Small intestine (tissue), 7 donors: ENCODE results near the gene DISC1. TPM values are rescaled to one million over a fixed set of nuclear protein-coding genes. Genes with fewer than 3 reads are reported as not detected.

Experiments
- DNase-seq, 2 donors: peaks; one replicate each; pipeline versions ENCODE4 v3.0.0 to v3.0.0-alpha.2; 2013
- FAIRE-seq: peaks from 2 replicates; lab custom pipeline; 2012; peaks lifted over from hg19 to GRCh38; lab: Jason Lieb, UNC
- H3K27ac ChIP-seq, 3 donors: one replicate each; pipeline ENCODE4 v1.5.1; 2013; ENCODE audit warnings: low read length in 2 of 3, mild to moderate bottlenecking in 2 of 3, control low read depth in 1 of 3, inconsistent platforms in 1 of 3, low read depth in 1 of 3, moderate library complexity in 1 of 3
- H3K27me3 ChIP-seq, 3 donors: one replicate each; pipeline ENCODE4 v1.6.1; 2013; ENCODE audit warnings: low read length in 3 of 3, inconsistent platforms in 1 of 3; ENCODE audit not compliant: control insufficient read depth in 3 of 3, insufficient read depth in 3 of 3
- H3K36me3 ChIP-seq, 3 donors: one replicate each; pipeline ENCODE4 v1.6.1; 2013; ENCODE audit warnings: low read length in 3 of 3, inconsistent platforms in 1 of 3, low read depth in 1 of 3, mild to moderate bottlenecking in 1 of 3, moderate library complexity in 1 of 3; ENCODE audit not compliant: control insufficient read depth in 3 of 3, insufficient read depth in 2 of 3
- H3K4me1 ChIP-seq, 3 donors: one replicate each; pipeline ENCODE4 v1.6.1; 2013; ENCODE audit warnings: low read length in 2 of 3, inconsistent platforms in 1 of 3, low read depth in 1 of 3, mild to moderate bottlenecking in 1 of 3, moderate library complexity in 1 of 3; ENCODE audit not compliant: control insufficient read depth in 3 of 3, insufficient read depth in 2 of 3
- H3K4me3 ChIP-seq, 3 donors: one replicate each; pipeline ENCODE4 v1.5.1; 2013; ENCODE audit warnings: low read length in 3 of 3, control low read depth in 1 of 3, inconsistent platforms in 1 of 3, low read depth in 1 of 3, mild to moderate bottlenecking in 1 of 3, moderate library complexity in 1 of 3
- H3K9me3 ChIP-seq, 2 donors: one replicate each; pipeline ENCODE4 v1.6.1; 2013; ENCODE audit warnings: low read depth in 1 of 2, low read length in 1 of 2; ENCODE audit not compliant: control insufficient read depth in 2 of 2, insufficient read depth in 1 of 2
- WGBS, 3 donors: extraction: QIAGEN DNeasy Blood & Tissue Kit; methylation state at CpG; one replicate each; pipeline ENCODE4 v1.1.7; 2013; 5-methylcytosine and 5-hydroxymethylcytosine counted together
- polyA plus RNA-seq, 4 donors: library from polyadenylated mRNA; stranded (reverse) in 3 of 4; unstranded in 1 of 4; fragments of 200-250 nt in 3 of 4; fragments of 120-200 nt in 1 of 4; gene quantifications; one replicate each; pipeline versions ENCODE4 v1.2.1 to v1.2.3, GENCODE V29; 2013
- donor health status: healthy with polysubstance abuse.
- donor health status: control.
- donor health status: control.
- donor health status: Bipolar disorder and iron deficiency.
- donor health status: healthy.

DISC1 gene
- polyA plus RNA-seq, 4 donors, result 0.27 to 2.1 (median 0.85) TPM; not detected in 1

- H3K27ac ChIP-seq, result no peak overlapping the region
- no peaks in the 10 kb centered on the region for H3K27me3 ChIP-seq
- no peaks in the 10 kb centered on the region for H3K9me3 ChIP-seq
- no peaks in the 10 kb centered on the region for H3K36me3 ChIP-seq
- FAIRE-seq, result no peak
- DNase-seq, result no peak
- H3K4me3 ChIP-seq, result no peak overlapping the region
- 92 to 98% (median 93%) methylated on average over 4 of the region's 4 CpGs for WGBS, 3 donors
- no peaks in the 10 kb centered on the region for H3K4me1 ChIP-seq
Measured at GRCh38 chr1:231985296-231986023, 358.9 kb downstream of the DISC1 start.

GRCh38 chr1:231986631-231987336 is 360.2 kb downstream of the DISC1 start:
- no peaks in the 10 kb centered on the region for H3K27me3 ChIP-seq
- 79 to 86% (median 86%) methylated on average over 8 of the region's 8 CpGs for WGBS, 3 donors

GRCh38 chr1:231990388-231990787 is 363.8 kb downstream of the DISC1 start:
- DNase-seq (no peak), FAIRE-seq (no peak)
- Histone ChIP-seq H3K9me3 (no peaks in the 10 kb centered on the region), H3K4me1 (no peaks in the 10 kb centered on the region), H3K27ac (no peak overlapping the region), H3K36me3 (no peaks in the 10 kb centered on the region), H3K27me3 (no peaks in the 10 kb centered on the region), H3K4me3 (no peak overlapping the region)
- 79 to 93% (median 81%) methylated on average over 5 of the region's 5 CpGs for WGBS, 3 donors

More at GRCh38 chr1:231986631-231987336, 360.2 kb downstream of the DISC1 start:
- Histone ChIP-seq H3K36me3 (no peaks in the 10 kb centered on the region), H3K27ac (no peak overlapping the region), H3K4me3 (no peak overlapping the region), H3K4me1 (no peaks in the 10 kb centered on the region), H3K9me3 (no peaks in the 10 kb centered on the region)
- no peak for FAIRE-seq
- no peak for DNase-seq

- no peak for DNase-seq
- FAIRE-seq, result no peak
- H3K27ac ChIP-seq, result no peak overlapping the region
- H3K9me3 ChIP-seq, result no peaks in the 10 kb centered on the region
- H3K4me3 ChIP-seq, result no peak overlapping the region
- no peaks in the 10 kb centered on the region for H3K4me1 ChIP-seq
- 87 to 90% (median 88%) methylated on average over 8 of the region's 8 CpGs for WGBS, 3 donors
- H3K36me3 ChIP-seq, result no peaks in the 10 kb centered on the region
- no peaks in the 10 kb centered on the region for H3K27me3 ChIP-seq
Measured at GRCh38 chr1:231991231-231991630, 364.6 kb downstream of the DISC1 start.

GRCh38 chr1:231993968-231994455 is 367.4 kb downstream of the DISC1 start:
- H3K27me3 ChIP-seq, result no peaks in the 10 kb centered on the region
- FAIRE-seq, result no peak
- no peaks in the 10 kb centered on the region for H3K4me1 ChIP-seq
- peak in 1 of 2 donors; percentile 6 for DNase-seq
- H3K9me3 ChIP-seq, result no peaks in the 10 kb centered on the region
- H3K27ac ChIP-seq, result no peak overlapping the region
- no peak overlapping the region for H3K4me3 ChIP-seq
- 21 to 61% (median 27%) methylated on average over 2 of the region's 2 CpGs for WGBS, 3 donors
- no peaks in the 10 kb centered on the region for H3K36me3 ChIP-seq

- H3K4me3 ChIP-seq, result no peak overlapping the region
- no peaks in the 10 kb centered on the region for H3K4me1 ChIP-seq
- WGBS, 3 donors, result 70 to 99% (median 94%) methylated on average over 2 of the region's 2 CpGs
- FAIRE-seq (no peak), DNase-seq (no peak)
- H3K27me3 ChIP-seq, result no peaks in the 10 kb centered on the region
- H3K27ac ChIP-seq, result no peak overlapping the region
- H3K9me3 ChIP-seq, result no peaks in the 10 kb centered on the region
- H3K36me3 ChIP-seq, result no peaks in the 10 kb centered on the region
Measured at GRCh38 chr1:231998791-231999190, 372.2 kb downstream of the DISC1 start.

GRCh38 chr1:232005300-232005699 is 378.7 kb downstream of the DISC1 start:
- Histone ChIP-seq H3K9me3 (no peaks in the 10 kb centered on the region), H3K27me3 (no peaks in the 10 kb centered on the region), H3K4me1 (no peaks in the 10 kb centered on the region), H3K36me3 (peaks cover 0 to 4% (median 0%) of the 10 kb centered on the region in 3 donors), H3K27ac (no peak overlapping the region), H3K4me3 (no peak overlapping the region)
- WGBS, 3 donors, result 54 to 95% (median 79%) methylated on average over 1 of the region's 1 CpG
- no peak for FAIRE-seq
- DNase-seq, result no peak

- 42 to 70% (median 58%) methylated on average over 1 of the region's 1 CpG for WGBS, 3 donors
- no peaks in the 10 kb centered on the region for H3K27me3 ChIP-seq
- H3K36me3 ChIP-seq, result peaks cover 0 to 4% (median 0%) of the 10 kb centered on the region in 3 donors
- DNase-seq (no peak), FAIRE-seq (no peak)
- H3K9me3 ChIP-seq, result no peaks in the 10 kb centered on the region
- H3K4me1 ChIP-seq, result peaks cover 0 to 4% (median 0%) of the 10 kb centered on the region in 3 donors
- no peak overlapping the region for H3K27ac ChIP-seq
- no peak overlapping the region for H3K4me3 ChIP-seq
Measured at GRCh38 chr1:232009741-232010140, 383.2 kb downstream of the DISC1 start.
